ENCODE results near the gene GEN1. TPM values are rescaled to one million over a fixed set of nuclear protein-coding genes. Genes with fewer than 3 reads are reported as not detected.
A peak's percentile ranks its signal among the peaks of the same experiment; 100 is the strongest.

GEN1 gene, protein sequence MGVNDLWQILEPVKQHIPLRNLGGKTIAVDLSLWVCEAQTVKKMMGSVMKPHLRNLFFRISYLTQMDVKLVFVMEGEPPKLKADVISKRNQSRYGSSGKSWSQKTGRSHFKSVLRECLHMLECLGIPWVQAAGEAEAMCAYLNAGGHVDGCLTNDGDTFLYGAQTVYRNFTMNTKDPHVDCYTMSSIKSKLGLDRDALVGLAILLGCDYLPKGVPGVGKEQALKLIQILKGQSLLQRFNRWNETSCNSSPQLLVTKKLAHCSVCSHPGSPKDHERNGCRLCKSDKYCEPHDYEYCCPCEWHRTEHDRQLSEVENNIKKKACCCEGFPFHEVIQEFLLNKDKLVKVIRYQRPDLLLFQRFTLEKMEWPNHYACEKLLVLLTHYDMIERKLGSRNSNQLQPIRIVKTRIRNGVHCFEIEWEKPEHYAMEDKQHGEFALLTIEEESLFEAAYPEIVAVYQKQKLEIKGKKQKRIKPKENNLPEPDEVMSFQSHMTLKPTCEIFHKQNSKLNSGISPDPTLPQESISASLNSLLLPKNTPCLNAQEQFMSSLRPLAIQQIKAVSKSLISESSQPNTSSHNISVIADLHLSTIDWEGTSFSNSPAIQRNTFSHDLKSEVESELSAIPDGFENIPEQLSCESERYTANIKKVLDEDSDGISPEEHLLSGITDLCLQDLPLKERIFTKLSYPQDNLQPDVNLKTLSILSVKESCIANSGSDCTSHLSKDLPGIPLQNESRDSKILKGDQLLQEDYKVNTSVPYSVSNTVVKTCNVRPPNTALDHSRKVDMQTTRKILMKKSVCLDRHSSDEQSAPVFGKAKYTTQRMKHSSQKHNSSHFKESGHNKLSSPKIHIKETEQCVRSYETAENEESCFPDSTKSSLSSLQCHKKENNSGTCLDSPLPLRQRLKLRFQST
- 1 to 10 TPM; 1.4 to 5.8 (median 3.0) TPM for total RNA-seq

DNA sequence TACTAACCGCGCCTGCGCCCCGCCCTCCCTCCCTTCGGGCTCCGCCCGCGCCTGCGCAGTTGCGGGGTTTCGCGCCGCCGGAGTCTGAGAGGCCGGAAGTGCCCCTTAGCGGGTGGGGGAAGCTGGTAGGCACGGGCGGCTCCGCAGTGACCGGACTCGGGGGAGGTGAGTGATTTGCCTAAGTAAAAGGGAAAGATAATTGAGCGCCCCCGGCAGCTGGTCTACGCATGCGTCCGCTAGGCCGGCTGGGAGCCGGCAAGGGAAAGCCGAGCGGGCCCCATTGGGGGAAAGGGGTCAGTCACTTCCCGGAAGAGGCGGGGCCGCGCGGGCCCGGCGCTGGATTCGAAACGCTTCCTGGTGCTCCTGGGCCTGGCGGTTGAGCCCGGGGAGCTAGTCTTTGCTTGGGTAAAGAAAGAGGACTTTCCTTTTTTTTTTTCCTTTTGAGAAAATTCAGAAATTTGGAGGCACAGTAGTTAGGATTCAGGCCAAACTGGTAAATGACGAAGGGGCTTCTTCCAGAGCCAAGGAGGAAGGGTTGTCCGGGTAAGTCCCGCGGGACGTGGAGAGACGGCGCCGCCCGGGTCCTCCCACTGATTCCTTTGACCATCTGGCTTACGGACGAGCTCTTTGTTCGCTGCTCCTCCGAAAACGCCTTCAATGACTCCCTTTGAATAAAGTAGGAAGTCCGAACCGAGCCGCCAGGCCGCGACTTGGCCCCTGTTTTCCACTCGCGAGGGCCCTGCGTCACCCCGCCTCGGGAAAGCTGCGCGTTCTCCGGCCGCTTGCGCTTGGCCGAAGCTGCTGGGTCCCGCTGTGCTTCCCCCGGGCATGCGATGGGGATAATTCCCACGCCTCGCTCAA, at the start of gene GEN1, which contains the start of gene SMC6:
GEN1 (plus strand) TSS at position 336 of the 861 bp plus-strand sequence. CDS start 5,806 bp downstream, outside the sequence.
SMC6 (minus strand) TSS at position 8 of the 861 bp plus-strand sequence. CDS start 7,864 bp downstream, outside the sequence.
- peak; percentile 97 for ATAC-seq
- Histone ChIP-seq H3K9me3 (no peaks in the 10 kb centered on the region), H3K27ac (peak within 1 kb of the TSS; percentile 62 to 96 (median 96)), H3K4me1 (peaks cover 0 to 21% (median 8%) of the 10 kb centered on the region in 3 donors), H3K27me3 (no peaks in the 10 kb centered on the region), H3K4me3 (peak within 1 kb of the TSS; percentile 84), H3K36me3 (no peaks in the 10 kb centered on the region)
- TF ChIP-seq POLR2AphosphoS5 (IDR thresholded peaks at IDR 0.05) (no peak), POLR2A (IDR thresholded peaks at IDR 0.05) (no peak), EP300 (IDR thresholded peaks at IDR 0.05) (no peak)
- TF ChIP-seq, protein P1, sequence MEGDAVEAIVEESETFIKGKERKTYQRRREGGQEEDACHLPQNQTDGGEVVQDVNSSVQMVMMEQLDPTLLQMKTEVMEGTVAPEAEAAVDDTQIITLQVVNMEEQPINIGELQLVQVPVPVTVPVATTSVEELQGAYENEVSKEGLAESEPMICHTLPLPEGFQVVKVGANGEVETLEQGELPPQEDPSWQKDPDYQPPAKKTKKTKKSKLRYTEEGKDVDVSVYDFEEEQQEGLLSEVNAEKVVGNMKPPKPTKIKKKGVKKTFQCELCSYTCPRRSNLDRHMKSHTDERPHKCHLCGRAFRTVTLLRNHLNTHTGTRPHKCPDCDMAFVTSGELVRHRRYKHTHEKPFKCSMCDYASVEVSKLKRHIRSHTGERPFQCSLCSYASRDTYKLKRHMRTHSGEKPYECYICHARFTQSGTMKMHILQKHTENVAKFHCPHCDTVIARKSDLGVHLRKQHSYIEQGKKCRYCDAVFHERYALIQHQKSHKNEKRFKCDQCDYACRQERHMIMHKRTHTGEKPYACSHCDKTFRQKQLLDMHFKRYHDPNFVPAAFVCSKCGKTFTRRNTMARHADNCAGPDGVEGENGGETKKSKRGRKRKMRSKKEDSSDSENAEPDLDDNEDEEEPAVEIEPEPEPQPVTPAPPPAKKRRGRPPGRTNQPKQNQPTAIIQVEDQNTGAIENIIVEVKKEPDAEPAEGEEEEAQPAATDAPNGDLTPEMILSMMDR (IDR thresholded peaks at IDR 0.05), result no peak
- 0 to 2% methylated on average over 20 to 22 of the region's 76 CpGs for WGBS, 2 donors (ENCODE audit: low coverage in 1 of 2)

DNA sequence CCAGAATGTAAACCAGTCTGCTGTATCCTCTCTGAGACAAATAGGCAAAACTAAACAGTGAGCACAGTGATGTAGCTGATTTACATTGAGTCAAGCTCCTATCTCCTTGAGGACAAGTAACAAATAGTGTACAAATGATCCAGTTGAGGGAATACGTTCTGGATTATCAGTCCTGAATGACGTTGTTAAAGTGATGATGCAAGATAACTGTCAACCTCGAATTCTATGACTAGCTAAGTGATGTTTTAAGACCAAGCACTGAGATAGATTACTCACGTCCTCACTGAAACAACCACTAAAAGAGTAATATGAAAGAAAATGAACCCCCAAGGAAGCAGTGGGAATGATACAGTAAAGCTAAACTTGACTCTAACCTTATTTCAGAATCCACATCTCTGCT, 47.1 kb upstream of the GEN1 start:
- no peak for ATAC-seq
- H3K36me3 ChIP-seq, result peaks cover 0 to 86% of the 10 kb centered on the region in 2 donors
- H3K4me3 ChIP-seq, result no peak overlapping the region
- H3K4me1 ChIP-seq, result no peaks in the 10 kb centered on the region
- WGBS, 2 donors (ENCODE audit: low coverage in 1 of 2), result 72 to 100% methylated on average over 3 to 4 of the region's 4 CpGs
- H3K9me3 ChIP-seq, result no peaks in the 10 kb centered on the region
- H3K27ac ChIP-seq, result no peak overlapping the region
- no peaks in the 10 kb centered on the region for H3K27me3 ChIP-seq
- no peak for TF ChIP-seq POLR2AphosphoS5 (IDR thresholded peaks at IDR 0.05)
- no peak for TF ChIP-seq POLR2A (IDR thresholded peaks at IDR 0.05)
- TF ChIP-seq EP300 (IDR thresholded peaks at IDR 0.05), result no peak
- TF ChIP-seq, protein P1 (IDR thresholded peaks at IDR 0.05), result no peak

DNA sequence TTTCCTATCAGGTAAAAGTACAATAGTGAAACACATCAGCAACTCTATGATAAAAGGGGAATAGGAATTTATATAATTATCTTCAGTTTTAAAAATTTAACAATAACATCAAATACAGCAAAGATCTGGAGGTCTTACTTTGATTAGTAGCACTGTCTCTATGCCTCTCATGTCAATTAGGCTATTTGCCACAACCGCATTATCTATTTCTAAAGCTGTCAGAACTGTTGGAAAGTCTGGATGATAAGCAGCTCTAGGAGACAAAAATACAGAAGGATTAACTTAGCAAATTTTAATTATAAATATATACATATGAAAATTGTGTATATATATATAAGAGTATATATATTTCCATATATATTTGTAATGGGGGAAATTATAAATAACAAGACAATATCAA, 45.4 kb upstream of the GEN1 start:
- WGBS, 2 donors (ENCODE audit: low coverage in 1 of 2), result 82 to 100% methylated on average over 1 of the region's 1 CpG
- H3K27me3 ChIP-seq, result no peaks in the 10 kb centered on the region
- H3K4me3 ChIP-seq, result no peak overlapping the region
- H3K4me1 ChIP-seq, result no peaks in the 10 kb centered on the region
- no peak for TF ChIP-seq POLR2AphosphoS5 (IDR thresholded peaks at IDR 0.05)
- TF ChIP-seq, protein P1 (IDR thresholded peaks at IDR 0.05), result no peak
- no peak for TF ChIP-seq EP300 (IDR thresholded peaks at IDR 0.05)
- no peak for TF ChIP-seq POLR2A (IDR thresholded peaks at IDR 0.05)
- no peak overlapping the region for H3K27ac ChIP-seq
- H3K9me3 ChIP-seq, result no peaks in the 10 kb centered on the region
- ATAC-seq, result no peak
- peaks cover 0 to 87% of the 10 kb centered on the region in 2 donors for H3K36me3 ChIP-seq

DNA sequence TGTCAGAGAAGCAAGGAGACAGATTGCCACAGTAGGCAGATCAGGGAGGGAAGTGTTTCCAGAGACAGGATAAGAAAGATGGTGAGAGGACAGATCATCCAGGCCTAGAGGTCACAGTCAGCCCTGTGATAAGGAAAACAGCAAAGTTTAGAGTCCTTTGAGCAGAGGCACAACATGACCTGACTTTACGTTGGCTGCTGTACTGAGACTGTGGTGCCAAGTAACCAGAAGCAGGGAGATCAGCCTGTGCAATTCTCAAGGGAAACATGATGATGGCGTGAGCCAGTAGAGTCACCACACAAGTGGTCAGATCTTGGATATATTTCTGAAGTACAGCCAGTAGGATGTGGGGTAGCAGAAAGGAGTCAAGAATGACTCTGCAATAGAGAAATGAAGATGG, 44.0 kb upstream of the GEN1 start:
- H3K27me3 ChIP-seq, result no peaks in the 10 kb centered on the region
- H3K4me3 ChIP-seq, result no peak overlapping the region
- TF ChIP-seq EP300 (IDR thresholded peaks at IDR 0.05) (no peak), POLR2AphosphoS5 (IDR thresholded peaks at IDR 0.05) (no peak), POLR2A (IDR thresholded peaks at IDR 0.05) (no peak)
- TF ChIP-seq, protein P1 (IDR thresholded peaks at IDR 0.05), result no peak
- peaks cover 0 to 91% of the 10 kb centered on the region in 2 donors for H3K36me3 ChIP-seq
- no peaks in the 10 kb centered on the region for H3K4me1 ChIP-seq
- WGBS, 2 donors (ENCODE audit: low coverage in 1 of 2), result 82 to 92% methylated on average over 2 of the region's 2 CpGs
- no peak overlapping the region for H3K27ac ChIP-seq
- ATAC-seq, result no peak
- H3K9me3 ChIP-seq, result no peaks in the 10 kb centered on the region
